Panc1 (cell line): Measurements from ENCODE around the gene GRIN2C. TPM values are rescaled to one million over a fixed set of nuclear protein-coding genes. Genes with fewer than 3 reads are reported as not detected.

Experiments used
- ATAC-seq: fragments of 200-7000 bp; cut with Tn5 transposase; 2 replicates; pipeline ENCODE4 v1.9.1; 2020; ENCODE audit warnings: mild to moderate bottlenecking, moderate library complexity
- BruUV-seq: library from RNA; stranded (reverse); fragments of 400-500 nt; replicated peaks from 2 replicates; lab custom pipeline; 2021; lab: Mats Ljungman, UMichigan
- CTCF ChIA-PET: fragments of 300-600 bp; sonication (Branson Sonifier 250); formaldehyde crosslinking; loops from one replicate; lab custom pipeline; 2022; ENCODE audit warnings: antibody characterized with exemption; lab: Charles Lee
- POLR2A ChIA-PET: fragments of 300-600 bp; sonication (Branson Sonifier 250); formaldehyde crosslinking; loops from one replicate; lab custom pipeline; 2022; ENCODE audit warnings: antibody characterized with exemption; lab: Charles Lee
- DNase-seq: peaks from one replicate; pipeline ENCODE4 v3.0.0-alpha.2; 2010; ENCODE audit warnings: low read depth, low spot score
- H3K27ac ChIP-seq: 2 replicates; pipeline ENCODE4 v1.5.1; 2011; ENCODE audit warnings: mild to moderate bottlenecking, low read length, inconsistent platforms
- H3K27me3 ChIP-seq: fragments of 200-500 bp; sonication (Bioruptor generic); 2 replicates; pipeline ENCODE4 v1.6.0; 2014; ENCODE audit warnings: low read length, inconsistent platforms; ENCODE audit not compliant: control insufficient read depth, insufficient read depth
- H3K36me3 ChIP-seq: fragments of 200-500 bp; sonication (Bioruptor generic); 2 replicates; pipeline ENCODE4 v1.5.1; 2014; ENCODE audit warnings: inconsistent platforms, mild to moderate bottlenecking, low read length, moderate library complexity; ENCODE audit not compliant: control insufficient read depth, insufficient read depth
- H3K4me1 ChIP-seq: 2 replicates; pipeline ENCODE4 v1.5.1; 2011; ENCODE audit warnings: inconsistent platforms, mild to moderate bottlenecking, low read length, moderate library complexity; ENCODE audit not compliant: control insufficient read depth, insufficient read depth
- H3K4me3 ChIP-seq, 2 experiments: 2 replicates each; pipeline ENCODE4 v1.5.1; 2011 to 2012; ENCODE audit warnings: low read depth in 2 of 2, low read length in 2 of 2, mild to moderate bottlenecking in 2 of 2, inconsistent platforms in 1 of 2, moderate library complexity in 1 of 2
- H3K9me3 ChIP-seq: fragments of 200-500 bp; sonication (Bioruptor generic); 2 replicates; pipeline ENCODE4 v1.5.1; 2014; ENCODE audit warnings: low read depth, mild to moderate bottlenecking, inconsistent platforms, low read length, moderate library complexity; ENCODE audit not compliant: control insufficient read depth, insufficient read depth
- POLR2AphosphoS5 ChIP-seq: IDR thresholded peaks from 2 replicates; pipeline ENCODE4 v1.6.1; 2012; ENCODE audit warnings: mild to moderate bottlenecking, low read depth, low read length, moderate library complexity
- REST ChIP-seq, 2 experiments: IDR thresholded peaks; 2 replicates each; pipeline ENCODE4 v1.6.1; 2011 to 2012; ENCODE audit warnings: low read depth in 2 of 2, control low read depth in 1 of 2, low read length in 1 of 2, mild to moderate bottlenecking in 1 of 2, moderate library complexity in 1 of 2; ENCODE audit not compliant: insufficient read depth in 1 of 2
- SIN3A ChIP-seq: IDR thresholded peaks from 2 replicates; pipeline ENCODE4 v1.6.1; 2012; ENCODE audit warnings: low read depth, mild to moderate bottlenecking, low read length, moderate library complexity, borderline replicate concordance; ENCODE audit not compliant: insufficient read depth
- TCF7L2 ChIP-seq: IDR thresholded peaks from 2 replicates; pipeline ENCODE4 v1.6.1; 2011; ENCODE audit warnings: mild to moderate bottlenecking, low read depth, low read length, inconsistent platforms
- in situ Hi-C: cut with HindIII; loops from 2 replicates; pipeline ENCODE4 v1.10.0; 2016; ENCODE audit warnings: low sequenced_read_pairs, low pct_unique_long_range_greater_than_20kb
- intact Hi-C: fragments of 100-400 bp; cut with micrococcal nuclease; formaldehyde crosslinking; loops from one replicate; pipeline ENCODE4 v1.10.0; 2022; ENCODE audit not compliant: unreplicated experiment
- total RNA-seq: library from RNA; stranded (reverse); gene quantifications from one replicate; pipeline ENCODE4 v1.2.1, GENCODE V29; 2021; ENCODE audit not compliant: unreplicated experiment
- TF ChIP-seq, protein P1 (sequence below): fragments of 450-650 bp; IDR thresholded peaks from 2 replicates; pipeline ENCODE4 v1.5.1; 2017; ENCODE audit warnings: mild to moderate bottlenecking

The GRIN2C gene
- total RNA-seq, 1 experiment from 2014 or later: 0.10 TPM

DNA sequence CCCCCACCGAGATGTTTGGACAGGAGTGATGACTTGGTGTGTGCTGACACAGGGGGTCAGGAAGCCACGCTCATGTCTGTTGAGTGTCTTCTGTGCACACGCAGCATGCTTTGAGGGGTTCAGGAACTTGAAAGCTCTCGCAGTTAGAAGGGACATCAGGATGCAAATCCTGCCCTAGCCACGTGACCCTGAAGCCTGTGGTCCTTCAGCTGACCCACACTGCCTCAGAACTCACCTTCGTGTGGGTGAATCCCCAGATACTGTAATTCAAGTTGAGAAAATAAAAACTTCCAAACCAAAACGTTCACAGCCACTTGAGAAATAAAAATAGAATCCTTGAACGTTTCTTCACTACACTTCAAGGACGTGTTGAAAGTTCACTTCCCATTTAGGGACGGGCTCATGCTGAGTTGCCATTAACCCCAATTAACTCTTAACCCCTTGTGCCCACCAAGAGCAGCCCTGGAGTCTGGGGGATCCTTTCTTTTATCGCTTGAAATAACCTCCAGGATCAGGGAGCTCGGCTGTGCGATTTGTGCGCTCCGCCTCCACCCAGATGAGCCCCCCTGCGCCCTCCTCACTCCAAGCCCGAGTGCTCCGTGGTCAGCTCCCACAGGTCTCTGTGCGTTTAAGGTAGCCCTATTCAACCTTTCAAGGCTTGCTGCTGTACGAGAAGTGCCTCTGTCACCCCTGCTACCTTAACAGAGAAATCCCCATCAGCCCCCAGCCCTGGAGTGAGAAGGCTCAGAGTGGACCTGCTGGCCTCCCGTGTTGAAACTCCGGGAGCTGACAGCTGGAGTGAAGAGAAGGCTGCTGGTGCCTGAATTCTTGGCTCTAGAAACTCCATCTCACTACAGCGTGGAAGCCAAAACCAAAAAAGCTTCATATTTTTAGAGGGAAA, 47.3 kb downstream of the GRIN2C start:
- TF ChIP-seq SIN3A (no peak), POLR2AphosphoS5 (no peak), REST (IDR thresholded peaks at IDR 0.05; ENCODE audit: insufficient read depth in 1 of 2, low read depth in 2 of 2, low read length in 1 of 2) (no peak), TCF7L2 (no peak)
- TF ChIP-seq, protein P1, sequence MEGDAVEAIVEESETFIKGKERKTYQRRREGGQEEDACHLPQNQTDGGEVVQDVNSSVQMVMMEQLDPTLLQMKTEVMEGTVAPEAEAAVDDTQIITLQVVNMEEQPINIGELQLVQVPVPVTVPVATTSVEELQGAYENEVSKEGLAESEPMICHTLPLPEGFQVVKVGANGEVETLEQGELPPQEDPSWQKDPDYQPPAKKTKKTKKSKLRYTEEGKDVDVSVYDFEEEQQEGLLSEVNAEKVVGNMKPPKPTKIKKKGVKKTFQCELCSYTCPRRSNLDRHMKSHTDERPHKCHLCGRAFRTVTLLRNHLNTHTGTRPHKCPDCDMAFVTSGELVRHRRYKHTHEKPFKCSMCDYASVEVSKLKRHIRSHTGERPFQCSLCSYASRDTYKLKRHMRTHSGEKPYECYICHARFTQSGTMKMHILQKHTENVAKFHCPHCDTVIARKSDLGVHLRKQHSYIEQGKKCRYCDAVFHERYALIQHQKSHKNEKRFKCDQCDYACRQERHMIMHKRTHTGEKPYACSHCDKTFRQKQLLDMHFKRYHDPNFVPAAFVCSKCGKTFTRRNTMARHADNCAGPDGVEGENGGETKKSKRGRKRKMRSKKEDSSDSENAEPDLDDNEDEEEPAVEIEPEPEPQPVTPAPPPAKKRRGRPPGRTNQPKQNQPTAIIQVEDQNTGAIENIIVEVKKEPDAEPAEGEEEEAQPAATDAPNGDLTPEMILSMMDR: no peak
- H3K9me3 ChIP-seq: no peaks in the 10 kb centered on the region
- H3K36me3 ChIP-seq: no peaks in the 10 kb centered on the region
- ATAC-seq (no peak), DNase-seq (no peak)
- no TSS peak for BruUV-seq
- H3K4me3 ChIP-seq: no peak overlapping the region
- H3K27ac ChIP-seq: no peak overlapping the region
- ChIA-PET CTCF (no interaction called here), POLR2A (no interaction called here)
- H3K27me3 ChIP-seq: no peaks in the 10 kb centered on the region
- no peaks in the 10 kb centered on the region for H3K4me1 ChIP-seq
- in situ Hi-C loops: no loop called here
- intact Hi-C loops: no loop called here

DNA sequence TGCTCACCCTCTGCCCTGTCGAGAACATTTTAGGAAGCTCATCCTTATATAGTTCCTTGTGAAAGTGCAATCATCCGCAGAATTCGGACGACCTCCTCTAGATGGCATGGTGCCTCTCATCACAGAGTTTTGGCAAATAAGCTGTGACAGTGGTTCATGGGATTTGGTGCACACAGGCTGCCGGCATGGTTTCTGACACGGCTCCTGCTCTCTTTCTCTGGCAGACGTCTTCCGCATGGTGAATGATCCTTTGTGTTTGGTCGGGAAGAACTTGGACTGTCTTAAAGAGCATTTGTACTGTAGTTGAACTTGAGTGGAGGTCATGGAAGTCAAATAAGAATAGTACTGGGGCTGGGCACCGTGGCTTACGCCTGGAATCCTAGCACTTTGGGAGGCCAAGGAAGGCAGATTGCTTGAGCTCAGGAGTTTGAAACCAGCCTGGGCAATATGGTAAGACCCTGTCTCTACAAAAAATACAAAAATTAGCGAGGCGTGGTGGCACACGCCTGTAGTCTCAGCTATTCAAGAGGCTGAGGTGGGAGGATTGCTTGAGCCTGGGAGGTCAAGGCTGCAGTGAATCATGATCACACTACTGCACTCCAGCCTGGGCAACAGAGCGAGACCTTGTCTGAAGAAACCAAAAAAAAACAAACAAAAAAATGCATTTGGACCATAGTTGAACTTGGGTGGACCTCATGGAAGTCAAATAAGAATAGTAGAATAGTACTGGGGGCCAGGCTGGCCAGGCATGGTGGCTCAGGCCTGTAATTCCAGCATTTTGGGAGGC, 48.8 kb downstream of the GRIN2C start:
- ChIA-PET POLR2A (no interaction called here), CTCF (no interaction called here)
- no peak for TF ChIP-seq POLR2AphosphoS5
- no peak for TF ChIP-seq REST (IDR thresholded peaks at IDR 0.05; ENCODE audit: insufficient read depth in 1 of 2, low read depth in 2 of 2, low read length in 1 of 2)
- TF ChIP-seq, protein P1: no peak
- no peak for TF ChIP-seq SIN3A
- TF ChIP-seq TCF7L2: no peak
- DNase-seq: no peak
- in situ Hi-C loops (no loop called here), intact Hi-C loops (no loop called here)
- H3K36me3 ChIP-seq: no peaks in the 10 kb centered on the region
- H3K27me3 ChIP-seq: no peaks in the 10 kb centered on the region
- H3K27ac ChIP-seq: no peak overlapping the region
- no TSS peak for BruUV-seq
- no peaks in the 10 kb centered on the region for H3K9me3 ChIP-seq
- ATAC-seq: no peak
- no peak overlapping the region for H3K4me3 ChIP-seq
- no peaks in the 10 kb centered on the region for H3K4me1 ChIP-seq
